SK-N-SH (cell line): ENCODE results near the gene DCHS2. TPM values are rescaled to one million over a fixed set of nuclear protein-coding genes. Genes with fewer than 3 reads are reported as not detected.

Experiments
- CTCF ChIA-PET: fragments of 300-600, 350-600 bp; formaldehyde crosslinking; extraction: SDS; loops from one replicate; lab custom pipeline; 2021; lab: Yijun Ruan, JAX
- POLR2A ChIA-PET: fragments of 350-600 bp; sonication (Branson Sonifier 250); formaldehyde crosslinking; extraction: SDS; loops from one replicate; lab custom pipeline; 2020; ENCODE audit warnings: antibody characterized with exemption, inconsistent platforms; lab: Yijun Ruan, JAX
- DNase-seq: peaks from one replicate; pipeline ENCODE4 v3.0.0; 2012
- H2AFZ ChIP-seq: fragments of 200-600 bp; sonication (generic); 2 replicates; pipeline ENCODE4 v1.8.1; 2016; ENCODE audit warnings: antibody characterized with exemption, mild to moderate bottlenecking, low read depth
- H3F3A ChIP-seq: fragments of 200-600 bp; sonication (generic); replicated peaks from 2 replicates; pipeline ENCODE3; 2016; ENCODE audit warnings: antibody characterized with exemption, mild to moderate bottlenecking; ENCODE audit not compliant: insufficient read depth
- H3K27ac ChIP-seq, 2 experiments: fragments of 200-500 bp in 1 of 2; fragments of 200-600 bp in 1 of 2; sonication (Bioruptor generic) in 1 of 2; sonication (generic), shearing (Covaris generic) in 1 of 2; 2 replicates each; pipeline versions ENCODE4 v1.5.1 to v1.6.1; 2014 to 2016; ENCODE audit warnings: low read depth in 2 of 2, inconsistent platforms in 1 of 2, low read length in 1 of 2, mild to moderate bottlenecking in 1 of 2, mixed read lengths in 1 of 2
- H3K27me3 ChIP-seq: fragments of 200-600 bp; sonication (generic), shearing (Covaris generic); 2 replicates; pipeline ENCODE4 v1.6.1; 2016; ENCODE audit warnings: mixed run types; ENCODE audit not compliant: insufficient read depth
- H3K36me3 ChIP-seq, 2 experiments: fragments of 200-500 bp in 1 of 2; fragments of 200-600 bp in 1 of 2; sonication (Bioruptor generic) in 1 of 2; sonication (generic) in 1 of 2; replicated peaks in 1 of 2; 2 replicates each; pipeline versions ENCODE3 to v1.5.1; 2014 to 2016; ENCODE audit warnings: low read length in 1 of 2, mild to moderate bottlenecking in 1 of 2; ENCODE audit not compliant: insufficient read depth in 2 of 2, control insufficient read depth in 1 of 2
- H3K4me1 ChIP-seq, 2 experiments: fragments of 200-500 bp in 1 of 2; fragments of 200-600 bp in 1 of 2; sonication (Bioruptor generic) in 1 of 2; sonication (generic), shearing (Covaris generic) in 1 of 2; 2 replicates each; pipeline versions ENCODE4 v1.5.1 to v1.6.1; 2014 to 2016; ENCODE audit warnings: low read depth in 1 of 2, low read length in 1 of 2, mixed run types in 1 of 2; ENCODE audit not compliant: insufficient read depth in 2 of 2, control insufficient read depth in 1 of 2
- H3K4me2 ChIP-seq: fragments of 200-600 bp; sonication (generic), shearing (Covaris generic); 2 replicates; pipeline ENCODE4 v1.6.1; 2017; ENCODE audit warnings: mixed run types
- H3K4me3 ChIP-seq, 2 experiments: fragments of 200-500 bp in 1 of 2; fragments of 200-600 bp in 1 of 2; sonication (Bioruptor generic) in 1 of 2; sonication (generic), shearing (Covaris generic) in 1 of 2; 2 replicates each; pipeline versions ENCODE4 v1.5.1 to v1.8.1; 2014 to 2016; ENCODE audit warnings: low read depth in 2 of 2, inconsistent platforms in 1 of 2, low read length in 1 of 2, mild to moderate bottlenecking in 1 of 2, mixed read lengths in 1 of 2, moderate library complexity in 1 of 2
- H3K79me2 ChIP-seq: fragments of 200-600 bp; sonication (generic); 2 replicates; pipeline ENCODE4 v1.8.1; 2017; ENCODE audit warnings: mild to moderate bottlenecking; ENCODE audit not compliant: insufficient read depth
- H3K9ac ChIP-seq: fragments of 200-600 bp; sonication (generic); 2 replicates; pipeline ENCODE4 v1.6.1; 2017; ENCODE audit warnings: mixed run types
- H3K9me2 ChIP-seq: fragments of 200-600 bp; sonication (generic); 2 replicates; pipeline ENCODE4 v1.6.1; 2017; ENCODE audit warnings: mixed run types
- H3K9me3 ChIP-seq: fragments of 200-600 bp; sonication (generic); 2 replicates; pipeline ENCODE4 v1.6.1; 2017; ENCODE audit warnings: mixed run types, mild to moderate bottlenecking, moderate library complexity
- H4K20me1 ChIP-seq: fragments of 200-600 bp; sonication (generic); 2 replicates; pipeline ENCODE4 v1.6.1; 2017; ENCODE audit warnings: mild to moderate bottlenecking, mixed run types; ENCODE audit not compliant: insufficient read depth
- CTCF ChIP-seq: fragments of 200-600 bp; sonication (generic); IDR thresholded peaks from 2 replicates; pipeline ENCODE4 v1.6.1; 2017; ENCODE audit warnings: antibody characterized with exemption, mild to moderate bottlenecking, moderate library complexity
- EZH2phosphoT487 ChIP-seq: fragments of 200-600 bp; sonication (generic); IDR thresholded peaks from 2 replicates; pipeline ENCODE4 v1.6.1; 2017; ENCODE audit warnings: low read depth, mixed run types, mild to moderate bottlenecking, antibody characterized with exemption, moderate library complexity, borderline replicate concordance
- FOSL2 ChIP-seq: IDR thresholded peaks from 2 replicates; pipeline ENCODE4 v1.4.0; 2012; ENCODE audit warnings: low read depth, mild to moderate bottlenecking, moderate library complexity, borderline replicate concordance
- FOXJ3 ChIP-seq: sonication (generic); formaldehyde crosslinking; IDR thresholded peaks from 2 replicates; pipeline ENCODE4 v1.5.1; 2020; ENCODE audit warnings: mild to moderate bottlenecking, missing genetic modification reagents
- IRF3 ChIP-seq: fragments of 150-350 bp; IDR thresholded peaks from 2 replicates; pipeline ENCODE4 v1.6.1; 2016; ENCODE audit warnings: mild to moderate bottlenecking, low read depth, low read length
- MAX ChIP-seq: IDR thresholded peaks from 2 replicates; pipeline ENCODE4 v1.4.0; 2012; ENCODE audit warnings: low read depth
- MEF2A ChIP-seq: IDR thresholded peaks from 2 replicates; pipeline ENCODE4 v1.4.0; 2012; ENCODE audit warnings: low read depth, borderline replicate concordance
- NFIC ChIP-seq: IDR thresholded peaks from 2 replicates; pipeline ENCODE4 v1.4.0; 2012; ENCODE audit warnings: borderline replicate concordance
- PBX3 ChIP-seq: IDR thresholded peaks from 2 replicates; pipeline ENCODE4; 2012
- POLR2AphosphoS5 ChIP-seq: IDR thresholded peaks from 2 replicates; pipeline ENCODE4 v1.6.1; 2012; ENCODE audit warnings: low read depth, low read length
- RAD21 ChIP-seq: IDR thresholded peaks from 2 replicates; pipeline ENCODE4 v1.6.1; 2012; ENCODE audit warnings: mild to moderate bottlenecking, low read length
- SIN3A ChIP-seq: IDR thresholded peaks from 2 replicates; pipeline ENCODE4 v1.6.1; 2012; ENCODE audit warnings: low read depth, mild to moderate bottlenecking, low read length, moderate library complexity, borderline replicate concordance
- USF1 ChIP-seq: IDR thresholded peaks from 2 replicates; pipeline ENCODE4 v1.4.0; 2012; ENCODE audit warnings: low read depth, borderline replicate concordance
- USF2 ChIP-seq: fragments of 150-350 bp; IDR thresholded peaks from 2 replicates; pipeline ENCODE4 v1.6.1; 2017; ENCODE audit warnings: antibody characterized with exemption, low read length, low read depth, borderline replicate concordance
- ZBTB33 ChIP-seq: IDR thresholded peaks from 2 replicates; pipeline ENCODE4 v1.4.0; 2012; ENCODE audit warnings: low read depth, borderline replicate concordance
- WGBS: methylation state at CpG from one replicate; pipeline ENCODE4 v1.1.6; 2017; ENCODE audit warnings: low lambda C conversion rate; 5-methylcytosine and 5-hydroxymethylcytosine counted together
- polyA plus RNA-seq, 3 experiments: library from polyadenylated mRNA; depleted of rRNA; stranded (reverse); fragments of >200 nt; gene quantifications; 2 replicates each; pipeline ENCODE4 v1.2.3, GENCODE V29; 2012

The DCHS2 gene
- polyA plus RNA-seq, 1 of the 3 experiments (the other 2 are of a cell fraction) = not detected

- CTCF ChIA-PET = no interaction called here
- Histone ChIP-seq H3K9ac (no peak overlapping the region), H3K4me2 (no peak overlapping the region), H3F3A (no peaks in the 10 kb centered on the region), H4K20me1 (no peaks in the 10 kb centered on the region), H3K36me3 (no peaks in the 10 kb centered on the region), H3K27me3 (peaks cover 4% of the 10 kb centered on the region; the same call in 1 of the 2 replicates), H3K9me2 (no peaks in the 10 kb centered on the region), H3K4me1 (no peaks in the 10 kb centered on the region), H3K4me3 (no peak overlapping the region), H3K79me2 (no peaks in the 10 kb centered on the region), H3K27ac (no peak overlapping the region), H3K9me3 (no peaks in the 10 kb centered on the region), H2AFZ (no peak overlapping the region)
- WGBS = 15% methylated on average over 5 of the region's 5 CpGs
- no peak for TF ChIP-seq MAX
- no peak for TF ChIP-seq USF2
- no peak for TF ChIP-seq CTCF
- TF ChIP-seq SIN3A = no peak
- no peak for TF ChIP-seq MEF2A
- TF ChIP-seq EZH2phosphoT487 = no peak
- TF ChIP-seq USF1 = no peak
- no peak for TF ChIP-seq NFIC
- TF ChIP-seq PBX3 = no peak
- TF ChIP-seq FOSL2 = no peak
- TF ChIP-seq RAD21 = no peak
- no peak for TF ChIP-seq FOXJ3
- TF ChIP-seq ZBTB33 = no peak
- no peak for TF ChIP-seq IRF3
- TF ChIP-seq POLR2AphosphoS5 = no peak
- POLR2A ChIA-PET = no interaction called here
- DNase-seq = no peak
Observed at GRCh38 chr4:154304679-154305078, 186.9 kb downstream of the DCHS2 start.
